ENCODE measurements around the gene DISC1.

The DISC1 gene

DNA sequence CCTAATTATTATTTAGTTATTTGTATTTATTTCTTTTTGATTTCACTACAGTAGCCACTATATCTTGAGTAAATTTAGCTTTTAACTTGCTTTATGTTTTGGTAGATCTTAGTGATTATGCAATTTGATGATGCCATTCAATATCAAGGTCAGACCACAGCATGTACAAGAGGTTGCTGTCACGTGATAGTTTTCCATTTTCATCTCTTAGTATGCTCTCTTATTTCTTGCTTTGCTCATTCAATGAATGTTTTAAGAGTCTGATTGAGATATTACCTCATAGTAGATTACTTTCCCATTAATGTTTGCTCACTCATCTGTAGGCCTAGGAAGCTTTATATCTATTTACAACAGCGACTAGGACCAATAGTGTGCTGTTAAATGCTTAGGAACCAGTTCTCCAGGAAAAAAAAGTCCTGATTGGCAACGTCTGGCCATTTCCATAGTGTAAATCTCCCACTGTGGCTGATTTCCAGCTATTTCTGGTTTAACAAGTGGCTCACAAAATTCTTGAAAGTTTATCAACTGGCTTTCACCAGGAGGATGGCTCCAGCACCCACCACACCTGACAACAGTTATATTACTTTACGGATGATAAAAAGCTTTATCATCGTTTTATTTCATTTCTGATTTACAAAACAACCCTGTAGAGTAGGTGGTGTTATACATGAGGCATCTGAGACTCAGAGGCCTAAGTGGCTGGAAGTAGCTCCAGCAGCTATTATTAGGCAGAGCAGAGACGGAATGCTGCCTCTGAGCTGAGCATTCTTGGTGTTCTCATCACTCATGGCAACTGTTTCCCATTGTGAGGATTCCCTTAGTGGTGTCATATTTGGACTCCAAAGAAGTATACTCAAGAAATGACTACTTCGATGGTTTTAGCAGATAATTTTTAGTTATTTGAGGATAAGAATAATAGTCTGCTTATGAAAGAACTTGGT lies 235.2 kb downstream of the DISC1 start:
- no peak for DNase-seq

DNA sequence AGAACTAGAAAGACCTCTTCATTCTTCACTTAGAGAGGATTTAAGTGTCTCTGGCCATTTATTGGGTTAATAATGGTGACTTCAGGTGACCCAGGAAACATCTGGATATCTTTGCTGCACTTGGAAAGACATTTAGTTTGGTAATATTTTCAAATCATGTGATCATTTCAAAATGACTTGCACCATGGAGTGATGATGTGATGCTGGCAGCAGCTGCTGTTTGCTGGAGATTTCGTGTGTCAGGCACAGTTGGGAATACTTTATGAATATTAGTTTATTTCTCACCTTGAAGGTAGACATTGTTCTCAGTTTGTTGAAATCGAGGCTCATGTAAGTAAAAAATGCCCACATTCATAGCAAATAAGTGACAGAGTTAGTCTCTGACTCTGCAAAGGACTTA lies 236.0 kb downstream of the DISC1 start:
- DNase-seq: no peak

DNA sequence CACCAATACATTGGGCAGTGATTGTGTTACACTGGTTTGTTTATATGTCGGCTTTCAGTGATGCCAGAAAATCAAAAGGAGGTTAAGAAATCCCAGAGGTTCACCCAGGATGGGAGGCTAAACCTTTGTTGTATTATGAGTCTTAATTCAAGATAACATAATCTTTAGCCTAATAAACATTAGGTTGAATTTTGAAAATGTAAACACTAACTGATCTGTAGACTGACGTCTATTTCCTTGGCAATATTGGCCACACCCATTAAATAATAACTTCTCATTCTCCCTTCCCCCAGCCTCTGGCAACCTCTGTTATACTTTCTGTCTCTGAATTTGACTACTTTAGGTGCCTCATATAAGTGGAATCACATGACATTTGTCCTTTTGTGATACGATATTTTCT lies 238.7 kb downstream of the DISC1 start:
- DNase-seq: no peak

GRCh38 chr1:231866392-231867331 lies 240.1 kb downstream of the DISC1 start:
- DNase-seq: peak; percentile 52

DNA sequence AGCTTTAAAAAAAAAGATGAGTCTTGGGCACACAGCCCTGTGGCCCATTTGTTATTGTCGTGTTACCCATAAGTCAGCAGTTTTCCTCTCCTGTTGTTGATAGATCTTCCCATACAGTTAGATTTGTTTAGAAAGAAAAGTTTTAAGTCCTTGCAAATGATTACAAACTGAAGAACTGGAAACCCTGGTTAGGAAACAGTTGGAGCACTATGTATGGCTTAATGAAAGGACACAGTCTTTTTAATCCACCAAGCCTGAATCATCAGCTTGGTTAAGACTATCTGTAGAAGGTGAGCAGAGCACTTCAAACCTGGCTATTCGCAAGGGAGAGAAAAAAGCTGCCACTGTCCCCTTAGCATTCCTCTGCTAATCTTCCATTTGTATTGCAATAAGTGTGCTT lies 241.0 kb downstream of the DISC1 start:
- DNase-seq: no peak

GRCh38 chr1:231869364-231869763 lies 242.8 kb downstream of the DISC1 start:
- peak; percentile 16 for DNase-seq

- no peak for DNase-seq
Observed at GRCh38 chr1:231871471-231871870, 244.9 kb downstream of the DISC1 start.

DNA sequence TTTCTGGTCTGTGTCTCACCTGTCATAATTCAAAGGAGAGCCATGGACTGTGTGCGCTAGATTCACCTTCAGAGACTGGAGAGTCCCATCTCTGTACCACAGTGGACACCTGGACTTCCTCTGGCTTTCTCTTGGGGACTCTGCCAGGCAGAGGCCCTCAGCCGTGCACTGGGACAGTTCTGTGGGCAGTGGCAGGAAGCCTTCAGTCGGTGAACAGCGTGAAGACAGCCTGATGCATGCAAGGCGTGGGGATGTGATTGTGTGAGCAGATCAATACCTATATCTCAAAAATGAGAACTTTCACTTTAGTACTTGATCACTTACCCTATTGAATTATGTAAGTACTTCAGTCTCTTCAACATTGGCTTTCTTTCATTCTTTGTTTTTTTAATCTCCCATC lies 245.3 kb downstream of the DISC1 start:
- DNase-seq: no peak

DNA sequence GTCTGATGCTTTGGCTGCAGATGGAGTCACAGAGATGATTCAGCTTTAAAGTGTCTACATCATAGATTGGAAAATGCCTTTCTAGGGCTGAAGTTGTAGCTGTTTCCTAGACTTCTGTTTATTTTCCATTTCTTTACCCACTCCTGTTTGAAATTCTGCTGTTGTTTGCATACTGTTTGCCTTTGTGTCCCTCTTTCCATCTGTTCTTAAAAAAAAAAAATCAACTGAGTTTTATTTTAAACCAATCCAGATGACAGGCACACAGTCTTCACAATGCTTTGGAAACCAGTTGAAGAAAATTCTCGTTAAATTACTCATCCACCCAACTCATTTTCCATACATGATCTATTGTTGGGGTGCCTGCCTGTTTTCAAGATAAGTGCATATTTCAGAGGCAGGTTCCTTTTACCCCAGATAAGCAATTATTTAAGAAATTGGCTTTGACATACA lies 245.9 kb downstream of the DISC1 start:
- no peak for DNase-seq

GRCh38 chr1:231878737-231879136 lies 252.1 kb downstream of the DISC1 start:
- no peak for DNase-seq

- DNase-seq: no peak
Observed at GRCh38 chr1:231879296-231879695, 252.7 kb downstream of the DISC1 start.

- DNase-seq: no peak
Observed at GRCh38 chr1:231882333-231882732, 255.7 kb downstream of the DISC1 start.

GRCh38 chr1:231882790-231883189 lies 256.2 kb downstream of the DISC1 start:
- no peak for DNase-seq

GRCh38 chr1:231883382-231883781 lies 256.8 kb downstream of the DISC1 start:
- DNase-seq: no peak

GRCh38 chr1:231885209-231885854 lies 258.7 kb downstream of the DISC1 start:
- DNase-seq: no peak

- no peak for DNase-seq
Observed at GRCh38 chr1:231887166-231887565, 260.6 kb downstream of the DISC1 start.

DNA sequence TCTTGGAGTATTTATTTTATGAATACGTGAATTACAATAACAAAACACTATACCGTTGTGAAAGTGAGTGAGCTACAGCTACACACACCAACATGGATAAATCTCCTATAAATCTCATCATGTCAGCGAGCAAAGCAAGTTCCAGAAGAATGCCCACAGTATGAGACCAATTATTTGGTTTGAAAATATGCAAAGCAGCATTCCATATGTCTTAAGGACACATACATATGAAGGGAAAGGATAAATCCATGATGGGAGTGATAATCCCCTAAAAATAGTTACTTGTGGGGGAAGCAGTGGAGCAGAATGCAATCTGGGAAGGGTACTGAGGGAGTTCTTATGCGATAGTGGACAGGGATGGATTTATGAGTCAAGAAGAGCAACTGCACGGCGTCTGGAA lies 261.3 kb downstream of the DISC1 start:
- DNase-seq: no peak

DNA sequence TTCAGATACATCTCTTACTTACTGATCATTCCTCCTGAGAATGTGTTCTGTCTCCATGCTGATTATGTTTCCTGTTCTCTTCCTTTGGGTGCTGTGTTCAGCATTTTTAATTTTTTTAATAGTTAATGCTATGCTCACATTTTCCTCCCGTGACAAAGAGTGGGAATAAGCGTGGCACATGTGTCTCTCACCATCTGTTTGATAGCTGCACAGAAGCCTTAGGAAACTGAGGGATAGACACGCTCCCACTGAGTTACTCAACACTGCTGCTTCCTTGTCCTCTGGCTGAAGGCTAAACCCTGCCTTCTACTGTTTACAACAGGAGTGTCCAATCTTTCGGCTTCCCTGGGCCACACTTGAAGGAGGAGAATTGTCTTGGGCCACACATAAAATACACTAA lies 264.2 kb downstream of the DISC1 start:
- no peak for DNase-seq

DNA sequence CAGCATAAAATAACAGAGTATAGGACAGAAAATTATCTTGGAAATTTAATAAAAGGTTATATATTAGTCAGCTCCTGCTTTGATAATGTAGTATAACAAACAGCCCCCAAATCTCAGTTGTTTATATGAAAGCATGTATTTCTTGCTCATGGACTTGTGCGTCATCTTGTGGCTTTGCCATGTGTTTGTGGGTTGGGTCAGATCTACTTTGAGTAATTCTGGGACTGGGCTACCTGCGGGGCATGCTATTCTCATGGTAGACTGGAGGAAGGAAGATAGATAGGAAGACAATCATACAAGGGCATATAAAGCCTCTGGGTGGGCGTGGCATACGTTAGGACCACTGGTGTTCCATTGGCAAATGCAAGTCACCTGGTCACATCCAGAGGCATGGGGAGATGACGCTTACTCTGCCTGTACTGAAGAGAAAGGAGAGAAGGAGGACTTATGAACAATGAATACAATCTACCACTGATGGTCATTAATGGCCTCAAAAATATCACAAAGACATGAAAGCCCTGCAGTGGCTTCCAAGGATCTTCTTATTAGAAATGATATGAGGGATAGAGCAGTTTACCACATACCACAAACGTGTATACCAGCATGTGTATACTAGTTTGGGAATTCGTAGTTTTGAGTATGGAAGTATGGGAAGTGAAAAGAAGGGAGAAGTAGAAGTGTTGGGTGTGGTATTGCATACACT lies 267.0 kb downstream of the DISC1 start:
- DNase-seq: no peak

GRCh38 chr1:231896806-231897205 lies 270.2 kb downstream of the DISC1 start:
- no peak for DNase-seq

DNA sequence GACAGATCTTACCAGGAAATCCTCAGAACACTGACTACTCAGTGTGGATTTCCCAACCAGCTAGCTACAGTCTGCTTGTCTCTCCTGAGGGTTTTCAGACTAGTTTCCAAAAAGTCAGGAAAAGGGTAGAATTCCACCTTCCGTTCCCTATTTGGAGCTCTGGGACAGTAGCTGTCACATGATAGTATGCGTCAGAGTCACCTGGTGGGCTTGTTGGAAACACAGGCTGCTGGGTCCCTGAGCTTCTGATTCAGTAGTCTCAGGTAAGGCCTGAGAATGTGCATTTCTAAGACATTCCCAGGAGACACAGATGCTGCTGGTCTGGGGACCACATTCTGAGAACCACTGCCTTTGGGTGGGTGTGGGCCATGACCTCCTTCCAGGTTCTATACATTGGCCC lies 272.5 kb downstream of the DISC1 start:
- no peak for DNase-seq

DNA sequence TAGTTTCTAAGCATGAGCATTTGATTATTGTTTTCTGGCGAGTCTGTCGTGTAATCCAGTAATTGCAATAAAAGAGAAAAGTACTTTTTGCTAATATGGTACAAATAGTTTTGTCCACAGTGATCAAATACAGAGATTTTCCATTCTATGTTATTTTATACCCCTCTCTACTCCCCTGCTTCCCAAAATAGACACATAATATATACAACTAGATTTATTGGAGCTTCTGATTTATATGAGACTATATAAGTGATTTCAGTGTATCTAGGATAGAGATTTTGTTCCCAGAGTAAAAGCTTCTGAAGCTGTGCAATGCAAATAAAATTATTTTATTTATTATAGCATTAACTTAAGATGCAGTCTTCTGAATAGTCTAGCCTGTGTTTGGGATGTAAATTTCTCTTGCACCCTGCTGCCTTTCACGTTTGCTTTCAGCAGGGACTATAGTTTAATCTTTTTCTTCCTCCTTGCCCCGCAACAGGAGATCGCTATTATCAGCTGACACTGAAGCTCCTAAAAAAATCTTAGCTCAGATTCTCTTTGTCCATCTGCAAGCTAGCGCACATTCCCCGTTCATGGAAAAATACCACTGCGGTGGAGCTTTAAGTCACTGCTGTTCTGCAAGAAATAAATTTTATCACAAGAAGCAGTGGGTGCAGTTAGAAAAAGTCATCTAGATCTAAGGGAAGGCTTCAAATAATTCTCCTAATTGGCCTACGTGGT lies 273.3 kb downstream of the DISC1 start:
- DNase-seq: no peak
